Suppressor macrophage treated with lipopolysaccharide for 4 hours (primary cell): ENCODE results near the gene RPTOR.

Experiments used
- DNase-seq: peaks from one replicate; pipeline ENCODE4 v3.0.0-alpha.2; 2020

The RPTOR gene

DNA sequence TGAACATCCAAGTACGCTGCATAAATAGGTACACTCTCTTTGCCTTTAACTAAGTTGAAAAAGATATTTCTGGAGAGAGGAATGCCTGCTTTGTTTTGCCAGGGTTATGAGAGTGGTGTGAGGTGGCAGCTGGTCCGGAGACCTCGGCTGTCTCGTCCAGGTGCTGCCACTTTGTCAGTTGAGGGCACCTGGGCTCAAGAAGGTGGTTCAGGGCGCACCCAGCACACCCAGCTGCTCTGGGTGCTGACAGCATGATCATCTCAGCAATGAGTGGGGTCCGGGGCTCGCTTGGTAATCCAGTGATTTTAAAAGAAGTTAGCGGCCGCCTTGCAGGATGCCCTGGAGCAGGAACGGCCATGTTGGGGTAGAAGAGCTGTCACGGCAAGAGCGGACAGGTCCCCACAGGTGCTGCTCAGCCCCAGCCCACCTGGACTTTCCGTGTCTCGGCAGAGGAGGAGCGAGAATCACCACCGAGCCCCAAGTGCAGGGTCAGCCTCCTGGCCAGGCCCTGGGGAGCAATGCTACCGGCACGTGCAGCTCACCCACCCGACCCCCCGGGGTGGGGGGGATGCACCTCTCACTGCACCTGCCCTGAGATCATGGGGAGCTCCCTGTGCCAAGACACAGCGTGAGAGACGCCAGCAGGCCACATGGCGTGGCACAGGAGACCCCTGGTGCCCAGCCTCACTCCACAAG, 379.6 kb downstream of the RPTOR start:
- no peak for DNase-seq

DNA sequence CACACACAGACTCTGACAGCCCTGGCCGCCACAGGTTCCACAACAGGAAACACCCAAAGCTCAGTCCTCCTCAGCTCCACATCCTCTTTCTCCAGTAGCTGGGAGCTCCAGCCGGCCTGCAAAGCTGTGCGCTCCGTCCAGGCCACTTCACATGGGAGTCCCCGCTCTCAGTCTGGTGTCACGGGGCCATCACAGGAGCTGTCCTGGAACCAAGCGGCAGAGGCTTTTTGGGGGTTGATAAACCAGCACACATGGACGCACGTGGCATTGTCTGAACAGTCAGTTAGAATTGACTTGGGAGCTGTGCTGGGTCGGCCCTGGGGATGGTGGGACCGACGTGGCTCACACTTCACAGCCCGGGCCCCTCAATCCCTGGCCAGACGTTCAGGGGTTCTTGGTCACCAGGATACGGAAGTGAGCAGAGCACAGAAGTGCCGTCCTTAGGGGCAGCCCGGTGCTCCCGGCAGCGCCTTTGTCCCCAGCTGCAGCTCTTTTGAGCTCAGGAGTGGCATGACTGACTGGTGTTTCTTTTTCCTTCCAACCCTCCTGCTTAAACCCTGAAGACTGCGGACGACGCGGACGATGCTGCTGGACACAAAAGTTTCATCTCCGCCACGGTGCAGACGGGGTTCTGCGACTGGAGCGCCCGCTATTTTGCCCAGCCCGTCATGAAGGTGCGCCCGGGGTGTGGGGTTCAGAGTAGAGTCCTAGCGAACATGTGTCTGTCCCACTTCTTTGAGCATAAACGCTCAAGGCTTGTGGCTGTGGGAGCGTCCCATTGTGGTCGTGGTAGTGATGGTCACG, 380.4 kb downstream of the RPTOR start:
- DNase-seq = no peak

GRCh38 chr17:80925688-80926335, 381.2 kb downstream of the RPTOR start:
- no peak for DNase-seq

DNA sequence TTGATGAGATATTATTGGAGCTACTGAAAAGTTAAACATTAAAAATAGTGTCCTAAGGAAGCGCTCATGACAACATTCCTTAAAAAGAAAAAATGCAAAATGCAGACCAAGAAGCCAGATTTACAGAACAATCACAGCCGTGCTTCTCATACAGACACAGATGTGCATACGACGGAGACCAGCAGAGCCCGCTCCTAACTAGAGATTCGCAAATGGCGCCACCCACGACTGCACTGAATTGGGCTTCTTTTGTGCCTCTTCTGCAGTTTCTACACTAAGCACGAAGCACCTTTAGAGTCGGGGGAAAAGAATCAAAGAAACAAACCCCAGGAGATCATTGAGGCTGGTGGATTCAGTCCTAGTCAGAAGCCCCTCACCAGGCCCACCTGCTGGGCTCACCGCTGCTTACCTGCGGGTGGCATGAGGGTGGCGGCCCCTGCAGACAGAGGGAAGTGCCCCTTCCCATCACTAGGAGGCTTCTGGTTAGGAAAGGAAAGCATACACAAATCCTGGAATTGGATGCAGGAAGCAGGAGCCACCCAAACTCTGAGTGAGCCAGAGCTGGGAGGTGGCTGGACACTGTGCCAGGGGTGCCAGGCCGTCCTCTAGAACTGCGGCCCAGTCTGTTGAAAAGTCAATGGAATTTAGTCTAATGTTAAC, 382.1 kb downstream of the RPTOR start:
- no peak for DNase-seq

DNA sequence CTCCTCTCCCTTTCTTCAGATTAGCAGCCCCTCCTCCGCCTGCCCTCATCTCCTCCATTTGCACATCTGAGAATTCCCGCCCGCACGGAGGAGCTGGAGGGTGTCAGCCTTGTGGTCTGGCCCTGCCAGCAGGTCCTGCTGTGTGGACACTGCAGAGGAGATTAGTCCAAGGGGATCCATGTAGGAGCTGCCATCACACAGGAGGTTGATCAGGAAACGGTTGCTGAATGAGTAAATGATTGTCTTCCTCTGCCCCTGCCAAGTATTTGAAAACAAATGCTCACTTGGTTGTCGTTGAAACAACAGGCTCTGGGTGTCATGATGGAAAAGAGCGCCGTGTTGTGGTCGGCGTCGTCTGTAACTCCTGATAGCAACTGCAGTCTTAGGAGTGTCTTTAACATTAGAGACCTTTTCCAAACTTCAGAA, 383.2 kb downstream of the RPTOR start:
- DNase-seq = no peak

GRCh38 chr17:80929449-80929848, 384.8 kb downstream of the RPTOR start:
- DNase-seq = no peak

DNA sequence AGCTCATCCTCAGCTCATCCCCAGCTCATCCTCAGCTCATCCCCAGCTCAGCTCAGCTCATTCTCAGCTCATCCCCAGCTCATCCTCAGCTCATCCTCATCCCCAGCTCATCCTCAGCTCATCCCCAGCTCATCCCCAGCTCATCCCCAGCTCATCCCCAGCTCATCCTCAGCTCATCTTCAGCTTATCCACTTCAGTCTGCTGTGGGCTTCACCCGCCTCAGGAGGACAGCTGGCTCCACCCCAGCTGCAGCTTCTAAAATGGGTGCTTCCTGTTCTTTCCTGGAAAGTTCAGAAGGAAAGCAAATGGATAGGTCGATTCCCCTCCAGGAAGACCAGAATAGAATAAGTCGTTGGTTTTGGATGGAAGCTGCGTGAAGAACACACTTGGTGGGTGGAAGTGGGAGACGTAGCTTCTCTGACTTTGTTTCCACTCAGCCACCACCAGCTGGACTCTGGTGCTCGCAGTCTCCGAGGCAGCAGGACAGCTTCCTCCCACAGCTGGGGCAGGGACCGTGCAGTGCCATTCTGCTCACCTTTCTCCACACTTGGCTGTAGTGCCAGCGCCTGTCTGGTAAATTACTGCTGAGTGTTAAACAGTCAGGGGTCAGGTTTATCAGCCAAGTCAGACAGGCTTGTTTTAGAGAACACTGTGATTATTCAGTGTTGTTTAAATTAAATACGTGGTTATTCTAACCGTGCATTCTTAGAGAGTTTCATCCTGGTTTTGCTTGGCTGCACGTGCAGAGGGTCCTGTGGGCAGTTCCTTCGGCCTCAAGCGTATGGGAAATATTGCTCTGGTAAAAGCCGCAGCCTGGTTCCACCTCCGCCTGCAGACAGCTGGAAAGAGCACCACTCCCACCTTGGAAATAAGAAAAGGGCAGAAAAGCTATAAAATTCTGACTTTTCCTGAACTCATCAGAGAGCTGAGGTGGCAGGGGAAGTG, 386.0 kb downstream of the RPTOR start:
- DNase-seq = no peak

- DNase-seq = no peak
Measured at GRCh38 chr17:80931421-80932265, 387.0 kb downstream of the RPTOR start.

GRCh38 chr17:80935526-80935925, 390.9 kb downstream of the RPTOR start:
- no peak for DNase-seq

- DNase-seq = no peak
Measured at GRCh38 chr17:80936218-80936617, 391.6 kb downstream of the RPTOR start.

DNA sequence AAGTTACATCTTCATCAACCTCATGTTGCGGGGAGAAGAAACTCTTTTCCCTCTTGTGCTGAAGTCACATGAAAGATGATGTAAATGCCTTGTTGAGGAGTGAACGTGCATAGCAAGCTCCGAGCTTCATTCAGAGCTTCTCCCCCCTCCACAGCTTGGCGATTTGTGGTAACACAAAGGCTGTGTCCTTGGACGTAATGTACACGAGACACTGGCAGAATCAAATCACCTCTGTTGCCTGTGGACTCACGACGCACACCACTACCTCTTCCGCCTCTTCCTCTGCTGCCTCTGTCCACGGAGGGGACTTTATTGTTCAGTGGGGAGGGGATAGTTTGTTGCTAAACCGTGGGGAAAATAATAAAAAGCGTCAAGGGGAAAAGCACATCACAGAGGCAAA, 392.1 kb downstream of the RPTOR start:
- no peak for DNase-seq

- DNase-seq = no peak
Measured at GRCh38 chr17:80937462-80938381, 393.1 kb downstream of the RPTOR start.

DNA sequence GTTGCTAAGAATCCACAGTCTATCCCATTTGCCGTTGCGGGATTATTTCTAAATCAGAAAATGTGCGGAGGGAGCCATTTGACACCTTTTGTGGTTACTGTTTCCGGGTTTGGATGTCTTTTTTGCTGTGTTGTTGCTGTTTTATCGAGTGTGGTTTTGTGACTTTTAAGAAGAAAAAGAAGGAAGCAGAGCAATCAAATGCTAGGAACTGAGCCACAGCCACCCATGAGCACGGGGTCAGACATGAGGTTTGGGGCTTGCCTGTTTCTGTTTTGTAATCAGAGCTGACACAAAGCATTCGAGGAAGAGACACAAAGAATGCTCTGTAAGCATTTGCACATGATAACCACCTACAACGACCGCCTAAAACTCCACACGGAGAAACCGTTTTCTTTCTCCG, 393.9 kb downstream of the RPTOR start:
- peak; percentile 64 for DNase-seq

- no peak for DNase-seq
Measured at GRCh38 chr17:80939151-80940145, 394.8 kb downstream of the RPTOR start.

GRCh38 chr17:80940171-80941123, 395.8 kb downstream of the RPTOR start:
- DNase-seq = peak; percentile 12

DNA sequence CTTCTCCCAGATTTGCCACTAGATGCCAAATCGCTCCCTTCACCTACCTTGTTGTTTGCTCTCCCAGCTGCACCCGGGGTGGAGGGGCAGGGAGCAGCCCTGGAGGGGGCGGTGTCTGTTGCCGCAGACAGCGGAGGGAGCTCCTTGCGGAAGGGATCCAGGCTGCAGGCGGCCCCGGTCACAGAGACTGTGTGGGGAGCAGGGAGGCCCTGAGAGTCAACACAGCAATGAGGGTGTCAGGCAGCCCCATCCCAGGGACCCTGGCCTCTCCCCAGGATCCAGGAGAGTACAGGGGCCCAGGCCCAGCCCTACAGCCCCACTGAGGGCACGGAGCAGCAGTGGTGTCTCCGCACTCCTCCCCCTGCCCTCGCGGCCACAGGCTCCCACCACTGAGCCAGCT, 396.5 kb downstream of the RPTOR start:
- DNase-seq = no peak

DNA sequence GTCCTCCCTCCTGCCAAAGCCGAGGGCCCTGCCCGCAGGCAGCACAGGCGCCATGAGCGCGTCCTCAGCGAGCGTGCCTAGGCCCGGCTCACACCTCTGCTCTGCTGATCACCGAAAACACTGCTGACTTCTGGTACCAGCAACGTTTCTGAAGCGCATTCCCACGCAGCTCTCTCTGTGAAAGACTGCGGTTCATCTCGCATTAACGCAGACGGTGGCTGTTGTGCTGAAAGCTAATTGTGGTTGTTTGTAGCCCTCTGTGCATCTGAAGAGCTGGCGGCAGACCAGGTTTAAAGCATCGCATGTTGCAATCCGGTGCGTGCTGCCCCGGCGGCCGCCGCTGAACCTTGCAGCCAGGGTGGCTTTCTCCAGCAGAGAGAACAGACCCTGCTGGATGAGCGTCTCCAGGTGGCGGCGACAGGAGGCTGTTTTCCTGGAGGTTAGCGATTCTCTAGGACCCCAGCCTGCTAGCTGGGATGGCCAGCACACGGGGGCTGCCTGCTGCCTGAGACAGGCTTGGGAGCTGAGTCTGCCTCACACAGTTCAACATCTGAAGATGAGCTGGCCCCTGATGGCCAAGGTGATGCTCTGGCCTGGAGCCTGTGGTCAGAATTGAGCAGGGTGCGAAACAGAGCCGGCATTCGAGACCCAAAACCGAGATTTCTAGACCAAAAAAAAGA, 397.2 kb downstream of the RPTOR start:
- DNase-seq = no peak
